C4-2B (cell line): Measurements from ENCODE around the gene RILPL1.

Experiments
- ZFX ChIP-seq: fragments of 450-650 bp; IDR thresholded peaks from 2 replicates; pipeline ENCODE4 v1.6.1; 2017
- TF ChIP-seq, protein P1 (sequence below): fragments of 450-650 bp; conservative IDR thresholded peaks from 2 replicates; pipeline ENCODE4 v1.5.1; 2017; ENCODE audit warnings: mild to moderate bottlenecking

DNA sequence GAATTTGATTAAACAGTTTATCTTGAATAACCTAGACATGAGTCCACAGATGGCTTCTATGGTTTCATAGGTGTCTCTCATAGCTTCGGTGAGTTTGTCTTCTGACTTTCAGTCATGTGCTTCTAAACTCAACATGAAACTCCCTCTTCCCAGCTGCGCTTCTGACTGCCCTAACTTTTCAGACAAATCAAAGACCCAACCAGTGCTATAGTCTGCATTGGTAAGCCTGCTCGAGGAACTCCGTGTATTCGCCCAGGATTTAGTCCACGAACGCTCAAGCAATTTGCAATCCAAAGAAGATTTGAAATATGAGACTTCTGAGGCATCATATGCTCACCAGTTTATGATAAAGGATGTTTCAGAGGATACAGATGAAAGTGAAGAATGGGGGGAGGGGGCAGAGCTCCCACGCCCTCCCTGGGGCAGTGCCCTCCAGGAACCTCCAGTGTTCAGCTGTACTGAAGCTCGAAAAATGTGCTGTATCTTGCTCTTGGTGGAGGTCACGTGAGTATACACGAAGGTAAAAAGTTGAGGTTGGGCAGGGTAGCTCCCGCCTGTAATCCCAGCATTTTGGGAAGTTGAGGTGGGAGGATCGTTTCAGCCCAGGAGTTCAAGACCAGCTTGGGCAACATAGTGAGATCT, 91.9 kb downstream of the RILPL1 start:
- TF ChIP-seq, protein P1, sequence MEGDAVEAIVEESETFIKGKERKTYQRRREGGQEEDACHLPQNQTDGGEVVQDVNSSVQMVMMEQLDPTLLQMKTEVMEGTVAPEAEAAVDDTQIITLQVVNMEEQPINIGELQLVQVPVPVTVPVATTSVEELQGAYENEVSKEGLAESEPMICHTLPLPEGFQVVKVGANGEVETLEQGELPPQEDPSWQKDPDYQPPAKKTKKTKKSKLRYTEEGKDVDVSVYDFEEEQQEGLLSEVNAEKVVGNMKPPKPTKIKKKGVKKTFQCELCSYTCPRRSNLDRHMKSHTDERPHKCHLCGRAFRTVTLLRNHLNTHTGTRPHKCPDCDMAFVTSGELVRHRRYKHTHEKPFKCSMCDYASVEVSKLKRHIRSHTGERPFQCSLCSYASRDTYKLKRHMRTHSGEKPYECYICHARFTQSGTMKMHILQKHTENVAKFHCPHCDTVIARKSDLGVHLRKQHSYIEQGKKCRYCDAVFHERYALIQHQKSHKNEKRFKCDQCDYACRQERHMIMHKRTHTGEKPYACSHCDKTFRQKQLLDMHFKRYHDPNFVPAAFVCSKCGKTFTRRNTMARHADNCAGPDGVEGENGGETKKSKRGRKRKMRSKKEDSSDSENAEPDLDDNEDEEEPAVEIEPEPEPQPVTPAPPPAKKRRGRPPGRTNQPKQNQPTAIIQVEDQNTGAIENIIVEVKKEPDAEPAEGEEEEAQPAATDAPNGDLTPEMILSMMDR: no peak
- TF ChIP-seq ZFX: no peak
